T-helper 1 cell (primary cell): ENCODE results near the gene RSU1.
A peak's percentile ranks its signal among the peaks of the same experiment; 100 is the strongest.
"Not testable (repeated sequence)": the region's sequence is repeated elsewhere in the genome, so short reads cannot be mapped to it uniquely, and the experiment has no call there.

Source experiments
- DNase-seq, 5 donors: peaks; one replicate each; pipeline ENCODE4 v3.0.0-alpha.2; 2012 to 2020
- total RNA-seq, 4 donors: gene quantifications; one replicate each; lab custom pipeline; 2026; lab: John Stamatoyannopoulos, UW

Gene RSU1
- total RNA-seq = 40.0 to 67.2 (median 59.0) reads per million in 4 donors

DNA sequence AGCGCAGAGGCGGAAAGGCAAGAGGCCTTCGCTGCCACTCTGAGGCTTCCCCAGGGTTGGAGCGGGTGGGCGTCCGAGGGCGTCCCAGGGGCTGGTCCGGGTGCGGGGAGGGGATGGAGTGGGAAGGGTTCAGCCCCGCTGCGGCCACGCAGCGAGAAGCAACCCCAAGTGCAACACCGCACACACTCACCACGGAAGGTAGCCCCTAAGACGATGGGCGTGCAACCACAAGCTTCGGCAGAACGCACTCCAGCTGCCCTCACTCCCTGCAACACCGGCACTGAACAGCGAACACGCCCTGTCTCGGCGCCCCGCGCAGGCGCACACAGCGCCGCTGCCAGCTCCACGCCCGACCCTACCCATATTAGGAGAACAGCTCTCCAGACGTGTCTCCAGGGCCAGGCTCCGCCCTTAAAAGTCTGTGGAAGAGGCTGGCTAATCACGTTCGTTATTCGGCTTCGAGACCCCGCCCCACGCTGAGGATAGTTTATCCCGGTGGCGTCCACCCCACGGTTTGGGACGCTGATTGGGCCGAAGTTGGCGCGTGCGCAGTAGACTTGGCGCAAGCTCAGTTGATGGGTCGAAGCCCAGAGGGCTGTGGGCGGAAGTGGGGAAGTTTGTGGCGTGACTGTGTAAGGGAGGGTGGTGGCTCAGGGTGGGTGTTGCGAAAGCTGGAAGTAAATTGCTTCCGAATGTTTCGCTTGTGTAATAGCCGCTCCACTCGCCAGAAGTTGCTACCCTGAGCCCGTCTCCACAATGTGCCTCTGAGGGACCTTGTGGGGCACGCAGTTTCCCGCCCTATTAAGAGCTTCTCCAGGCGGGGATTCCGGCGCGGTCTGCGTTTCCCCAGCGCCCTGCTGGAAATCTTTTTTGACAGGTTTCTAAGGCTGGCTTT lies at the start of gene RSU1:
RSU1 (minus strand) TSS at position 300 of the 895 bp plus-strand sequence. CDS start 343 bp downstream, outside the sequence.
- peak; percentile 99 to 100 (median 100) for DNase-seq

DNA sequence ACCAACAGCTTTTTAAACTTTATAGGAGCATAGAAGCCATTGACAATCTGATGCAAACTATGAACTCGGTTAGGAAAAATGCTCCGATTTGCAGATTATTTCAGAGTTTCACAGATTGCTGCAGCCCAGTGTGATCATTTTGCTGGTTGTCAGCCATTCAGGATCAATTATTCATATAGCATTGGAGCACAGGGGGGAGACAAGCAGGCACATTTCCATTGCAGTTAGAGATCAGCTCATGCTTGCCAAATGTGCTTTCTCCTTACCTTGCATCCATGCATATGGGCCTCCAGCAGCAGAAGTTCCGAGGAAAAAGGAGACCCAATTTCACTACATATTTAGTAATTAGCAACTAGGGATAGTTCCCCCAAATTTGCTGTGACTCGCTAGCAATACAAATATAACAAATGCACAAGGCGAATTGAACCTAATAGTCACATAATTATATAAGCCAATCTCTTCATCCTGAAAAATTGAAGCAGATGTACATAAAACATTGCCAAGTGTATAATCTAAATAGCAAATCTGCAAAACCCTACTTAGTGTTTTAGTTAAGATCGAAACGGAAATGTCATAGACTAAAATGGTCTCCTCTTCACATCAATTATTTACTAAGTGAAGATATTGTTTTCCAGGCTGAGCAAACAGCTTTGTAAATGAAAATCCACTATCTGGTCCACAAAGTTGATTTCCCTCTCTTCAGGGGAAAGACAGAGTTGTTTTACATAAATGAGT lies 49.5 kb upstream of the RSU1 start:
- no peak for DNase-seq

DNA sequence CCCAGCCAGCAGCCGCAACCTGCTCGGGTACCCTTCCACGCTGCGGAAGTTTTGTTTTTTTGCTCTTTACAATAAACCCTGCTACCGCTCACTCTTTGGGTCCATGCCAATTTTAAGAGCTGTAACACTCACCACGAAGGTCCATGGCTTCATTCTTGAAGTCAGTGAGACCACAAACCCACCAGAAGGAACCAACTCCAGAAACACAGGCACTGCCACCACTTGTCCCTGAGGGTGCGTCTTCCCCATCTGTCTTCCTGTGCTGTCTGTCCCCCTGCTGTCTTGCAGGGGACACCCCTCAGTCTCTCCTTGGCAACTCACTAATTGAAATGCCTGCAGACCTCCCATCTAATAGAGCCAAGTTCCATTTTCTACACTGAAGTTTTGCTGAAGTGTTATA lies 48.5 kb upstream of the RSU1 start:
- DNase-seq = no peak

DNA sequence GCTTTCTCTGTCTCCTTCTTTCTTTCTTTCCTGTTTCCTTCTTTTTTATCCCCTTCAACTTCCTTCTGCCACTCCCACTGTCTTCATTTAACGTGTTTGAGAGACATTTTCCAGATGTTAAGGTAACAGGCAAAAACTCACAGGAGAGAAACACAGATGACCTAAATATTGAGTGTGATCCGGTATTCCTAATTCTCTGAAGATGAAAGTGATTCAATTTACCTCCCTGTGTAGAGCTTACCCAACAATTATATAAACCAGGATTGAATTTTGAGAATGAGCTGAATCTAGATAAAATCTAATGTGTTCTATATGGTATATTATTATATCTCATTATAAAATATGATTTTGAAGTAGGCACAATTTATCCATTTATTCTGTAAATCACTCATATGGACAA lies 46.5 kb upstream of the RSU1 start:
- DNase-seq = no peak

DNA sequence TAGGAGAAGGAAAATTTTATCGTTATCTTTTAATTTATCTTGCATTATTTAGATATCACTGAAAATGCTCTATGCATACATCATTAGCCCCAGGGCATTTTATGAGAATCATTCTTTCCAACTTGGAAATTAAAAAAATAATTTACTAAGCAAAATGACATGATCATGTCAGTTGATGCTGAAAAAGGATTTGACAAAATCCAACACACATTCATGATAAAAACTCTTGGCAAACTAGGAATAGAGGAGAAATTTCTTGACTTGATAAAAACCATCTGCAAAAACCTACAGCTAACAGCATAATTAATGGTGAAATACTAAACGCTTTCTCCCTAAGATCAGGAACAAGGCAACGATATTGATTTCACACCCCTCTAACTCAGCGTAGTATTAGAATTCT lies 40.2 kb upstream of the RSU1 start:
- DNase-seq = no peak

DNA sequence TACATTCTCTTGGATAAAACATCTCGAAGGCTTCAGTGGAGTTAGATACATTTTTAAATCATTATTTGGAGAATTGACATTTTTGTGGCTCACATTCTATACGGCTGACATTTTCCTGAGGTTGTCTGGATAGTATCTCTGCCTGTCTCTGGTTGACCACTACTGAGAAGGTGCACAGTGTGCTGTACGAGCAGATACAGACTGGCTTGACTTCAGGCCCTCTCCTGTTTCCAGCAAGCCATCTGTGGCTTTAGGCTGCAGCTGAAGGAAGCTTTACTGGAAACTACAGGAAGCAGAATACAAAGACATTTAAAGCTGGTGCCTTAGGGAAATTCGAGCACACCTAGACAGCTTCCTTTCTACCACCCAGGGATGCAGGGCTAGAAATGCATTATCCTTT lies 39.3 kb upstream of the RSU1 start:
- no peak for DNase-seq

DNA sequence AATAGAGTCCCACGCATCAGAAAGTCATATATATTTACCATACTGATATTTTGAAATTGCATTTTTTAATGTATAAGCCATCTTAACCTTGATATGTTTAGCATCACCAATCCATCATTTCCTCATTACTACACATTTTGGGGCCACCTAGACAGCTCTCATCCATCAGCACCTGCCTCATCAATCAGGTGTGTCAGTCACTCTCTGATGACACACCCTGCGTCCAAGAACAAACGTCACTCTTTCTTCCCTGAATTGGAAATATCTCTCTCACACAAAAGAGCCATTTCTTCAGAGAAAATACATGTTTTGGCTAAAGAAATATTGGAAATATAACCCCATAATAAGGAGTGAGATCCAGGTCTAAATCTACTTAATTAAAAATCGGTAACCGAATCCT lies 38.9 kb upstream of the RSU1 start:
- DNase-seq = no peak

DNA sequence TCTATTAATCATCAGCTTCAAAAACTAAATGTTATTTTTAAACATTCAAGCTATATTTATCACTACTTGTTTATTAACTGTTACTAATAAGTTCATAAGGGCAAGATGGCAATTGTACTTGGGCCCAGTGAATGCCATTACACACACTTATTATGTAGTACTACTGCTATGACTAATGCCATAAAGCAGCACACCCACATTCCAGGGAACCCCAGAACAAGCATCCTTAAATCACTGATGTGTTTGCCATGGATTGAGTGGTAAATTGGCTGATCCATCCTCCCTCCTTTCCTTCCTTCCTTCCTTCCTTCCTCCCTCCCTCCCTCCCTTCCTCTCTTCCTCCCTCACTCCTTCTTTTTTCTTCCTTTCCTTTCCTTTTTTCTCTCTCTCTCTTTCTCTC lies 37.4 kb upstream of the RSU1 start:
- no peak for DNase-seq

DNA sequence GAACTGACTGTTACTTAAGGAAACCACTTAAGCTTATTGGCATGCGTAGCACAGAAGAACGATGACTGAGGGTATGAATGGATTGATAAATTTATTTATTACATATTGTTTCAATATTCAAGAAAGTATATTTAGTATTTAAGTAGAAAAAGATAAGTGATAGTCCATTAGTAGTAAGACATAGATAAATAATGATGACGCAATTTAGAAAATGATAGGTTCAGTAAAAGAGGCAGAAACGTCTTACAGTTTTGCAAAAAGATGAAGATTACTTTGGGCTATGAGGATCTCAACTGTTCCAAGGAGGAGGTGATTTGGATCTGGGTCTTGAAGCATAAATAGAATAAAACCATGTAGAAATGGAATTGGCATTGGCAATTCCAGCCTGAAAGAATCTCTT lies 36.6 kb upstream of the RSU1 start:
- no peak for DNase-seq

DNA sequence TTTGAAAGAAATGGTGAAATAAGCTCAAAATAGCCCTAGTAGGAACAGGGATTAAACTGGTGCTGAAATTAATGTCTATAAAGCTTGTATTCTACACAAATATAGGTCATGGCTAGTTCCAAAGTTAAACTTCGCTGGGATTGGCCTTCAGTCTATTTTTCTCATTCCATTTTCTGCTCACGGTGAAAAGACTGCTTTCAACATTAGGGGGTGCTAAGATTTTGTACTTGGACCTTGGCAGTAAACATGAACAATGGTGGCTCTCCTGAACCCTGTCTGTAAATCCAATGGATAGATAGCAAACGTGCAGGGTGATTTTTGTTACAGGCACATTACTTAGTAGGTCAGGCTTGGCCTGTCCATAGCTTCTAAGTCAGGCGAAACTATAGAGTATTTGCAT lies 36.0 kb upstream of the RSU1 start:
- DNase-seq = peak in 1 of 5 donors; percentile 15

DNA sequence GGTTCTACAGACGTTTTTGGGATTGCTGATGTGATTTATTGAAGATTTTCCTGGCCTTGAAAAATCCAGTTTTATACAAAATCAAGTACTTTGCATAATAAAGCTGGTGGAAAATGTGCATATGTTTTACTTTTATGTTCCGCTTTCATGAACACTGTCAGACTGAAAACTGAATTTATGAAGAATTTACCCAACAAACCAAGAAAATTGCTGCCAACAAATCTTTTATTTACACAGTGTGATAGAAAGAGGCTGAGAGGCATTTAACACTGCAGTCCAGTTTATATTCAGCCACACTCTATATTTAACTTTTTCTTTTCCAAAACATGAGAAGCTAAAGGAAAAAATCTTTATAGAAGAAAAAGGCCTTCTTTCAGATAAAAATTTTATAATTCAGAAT lies 35.4 kb upstream of the RSU1 start:
- no peak for DNase-seq

DNA sequence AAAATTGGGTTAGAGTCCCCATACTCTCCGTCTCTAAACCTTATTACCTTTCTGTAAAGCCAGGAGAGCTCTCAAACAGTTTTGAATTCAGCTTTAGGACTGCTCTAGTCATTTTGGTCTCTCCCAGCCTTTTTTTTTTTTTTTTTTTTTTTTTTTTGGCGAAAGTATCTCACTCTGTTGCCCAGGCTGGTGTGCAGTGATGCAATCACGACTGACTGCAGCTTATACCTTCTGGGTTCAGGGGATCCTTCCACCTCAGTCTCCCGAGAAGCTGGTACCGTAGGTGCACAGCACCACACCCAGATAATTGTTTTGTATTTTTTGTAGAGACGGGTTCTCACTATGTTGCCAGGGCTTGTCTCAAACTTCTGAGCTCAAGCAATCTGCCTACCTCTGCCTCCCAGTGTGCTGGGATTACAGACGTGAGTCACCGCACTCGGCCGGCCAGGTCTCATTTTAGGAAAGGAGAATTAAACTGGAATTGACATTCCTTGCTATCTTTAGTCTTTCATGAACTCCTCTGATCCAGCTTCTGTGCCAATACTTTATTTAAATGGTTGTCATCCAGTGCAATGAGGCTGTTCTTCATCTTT lies 31.4 kb upstream of the RSU1 start:
- DNase-seq = no peak

DNA sequence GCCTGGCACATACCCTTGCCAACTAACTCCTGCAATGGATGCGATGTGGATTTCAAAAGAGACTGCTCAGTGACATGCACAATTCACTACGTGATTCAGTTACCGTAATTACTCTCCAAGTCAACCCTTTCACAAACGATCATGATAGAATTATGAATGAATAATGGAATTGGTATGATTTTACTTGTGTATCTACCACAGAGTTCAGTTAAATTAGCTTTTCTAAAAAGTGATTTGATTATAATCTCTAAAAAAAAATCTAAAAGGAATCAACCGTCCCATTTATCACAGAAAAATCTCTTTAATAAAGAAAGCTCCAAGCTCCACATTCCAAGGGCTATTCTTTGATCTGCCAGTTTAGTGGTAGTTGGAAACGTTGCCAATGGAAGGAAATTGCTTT lies 30.4 kb upstream of the RSU1 start:
- DNase-seq = no peak

DNA sequence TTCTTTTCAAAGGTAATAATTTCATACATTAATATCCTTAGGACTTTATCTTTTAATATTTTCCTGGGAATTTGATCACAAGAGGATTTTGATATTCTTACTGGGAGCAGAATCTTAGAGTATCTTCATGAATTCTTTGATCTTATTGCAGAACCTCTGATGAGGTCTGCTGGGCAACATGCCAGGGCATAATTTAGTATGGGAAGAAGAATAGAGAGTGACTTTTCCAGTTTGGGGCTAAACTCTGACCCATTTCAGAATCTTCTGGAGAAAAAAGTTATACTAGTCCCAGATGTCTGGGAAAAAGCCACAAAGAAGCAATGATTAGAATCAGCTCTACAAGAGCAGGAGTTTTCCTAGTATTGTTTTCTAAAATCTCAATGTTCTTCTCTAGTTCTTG lies 28.0 kb upstream of the RSU1 start:
- no peak for DNase-seq

DNA sequence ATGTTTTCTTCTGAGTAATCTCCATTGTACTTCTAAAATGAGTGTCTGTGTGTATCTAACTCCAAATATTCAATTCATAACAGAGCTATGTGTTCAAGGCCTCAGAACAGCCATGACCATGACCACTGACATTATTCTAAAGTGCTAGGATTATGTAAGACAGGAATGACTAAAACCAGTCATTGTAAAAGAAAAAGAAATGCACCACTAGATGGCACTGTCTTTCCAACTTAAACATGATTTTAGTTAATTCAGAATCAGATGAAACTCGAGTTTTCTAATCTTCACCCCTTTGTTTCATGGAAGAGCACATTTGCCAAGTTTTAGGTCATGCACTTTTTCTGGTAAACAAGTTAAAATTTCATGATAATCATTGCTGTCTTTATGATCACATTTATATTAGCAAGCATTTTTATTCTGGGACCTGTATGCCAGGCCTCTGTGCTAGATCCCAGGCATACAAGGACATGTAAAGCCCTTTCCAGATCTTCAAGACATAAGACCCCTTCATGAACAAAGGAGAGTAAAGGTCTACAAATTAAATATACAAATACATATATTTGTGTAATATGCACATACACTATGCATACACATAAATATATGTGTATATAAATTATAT lies 26.1 kb upstream of the RSU1 start:
- peak in 1 of 5 donors; percentile 66 for DNase-seq

DNA sequence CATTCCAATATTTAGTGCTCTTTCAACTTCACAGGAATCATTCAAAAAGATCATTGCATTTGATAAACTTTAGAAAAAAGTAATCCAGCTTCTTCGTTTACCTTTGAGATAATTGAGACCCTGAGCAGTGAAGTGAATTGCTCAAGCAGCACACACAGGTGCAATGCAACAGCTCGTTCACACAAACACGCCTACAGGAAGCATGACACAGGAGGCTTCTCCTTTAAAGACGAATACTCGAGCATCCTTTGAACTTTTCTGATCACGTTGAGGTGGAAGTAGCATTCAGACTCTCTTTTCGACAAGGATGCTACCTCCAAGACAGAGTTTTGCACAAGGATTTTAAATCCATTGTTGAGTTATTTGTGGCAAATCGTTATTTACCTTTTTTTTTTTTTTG lies 18.0 kb upstream of the RSU1 start:
- peak in 3 of 5 donors; percentile 12 to 49 (median 41) for DNase-seq

DNA sequence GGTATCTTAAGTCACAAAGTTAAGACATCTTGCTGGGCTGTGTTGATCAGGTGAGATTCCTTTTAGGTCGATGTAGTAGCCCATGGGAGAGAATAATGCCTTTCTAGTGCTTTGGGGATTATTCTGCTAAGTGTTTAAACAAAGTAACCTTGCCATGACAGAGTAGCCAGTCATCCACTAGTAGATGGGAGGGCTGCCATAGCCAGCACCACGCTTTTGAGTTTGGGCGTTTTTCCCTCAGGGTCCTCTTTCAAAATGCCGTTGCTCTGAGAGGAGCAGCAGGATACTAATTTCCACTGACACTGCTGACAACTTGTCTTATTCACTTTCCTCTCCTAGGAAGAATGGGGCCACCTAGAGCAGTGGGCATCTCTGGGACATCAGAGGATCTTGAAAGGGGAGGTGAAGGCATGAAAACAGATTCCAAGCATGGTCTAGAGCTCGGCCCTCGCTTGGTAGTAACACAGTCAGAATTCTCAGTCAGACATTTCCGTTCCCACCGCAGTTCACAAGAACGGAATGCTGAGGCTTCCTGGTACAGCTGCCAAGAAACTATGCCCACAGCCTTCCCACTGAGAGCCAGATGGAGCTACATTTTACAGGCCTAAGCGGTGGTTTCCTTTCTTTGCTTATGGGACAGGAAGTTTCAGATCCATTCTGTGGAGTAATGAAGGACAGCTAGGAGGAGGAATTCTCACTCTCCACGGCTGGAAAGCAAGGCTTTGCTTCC lies 15.3 kb upstream of the RSU1 start:
- DNase-seq = no peak

DNA sequence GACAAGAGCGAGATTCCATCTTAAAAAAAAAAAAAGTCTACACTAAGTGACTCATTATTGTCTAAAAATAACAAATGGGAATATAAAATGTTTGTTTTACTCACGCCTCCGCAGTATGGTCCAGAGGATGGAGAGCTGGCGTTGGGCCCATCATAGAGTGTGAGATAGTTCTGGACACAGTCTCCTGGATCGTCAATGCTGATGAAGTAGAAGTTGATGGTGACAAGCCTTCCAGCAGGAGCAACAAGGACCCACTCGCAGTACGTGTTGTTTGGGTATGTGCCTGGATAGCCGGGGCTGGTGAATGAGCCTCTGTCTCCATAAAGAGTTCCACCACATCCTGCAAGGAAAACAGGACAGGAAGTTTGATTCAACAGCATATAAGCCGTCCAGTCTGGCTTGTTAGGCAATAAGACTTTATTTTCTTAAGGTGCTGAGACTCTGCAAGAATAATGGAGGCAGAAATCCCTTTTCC lies 11.5 kb upstream of the RSU1 start:
- DNase-seq = no peak

DNA sequence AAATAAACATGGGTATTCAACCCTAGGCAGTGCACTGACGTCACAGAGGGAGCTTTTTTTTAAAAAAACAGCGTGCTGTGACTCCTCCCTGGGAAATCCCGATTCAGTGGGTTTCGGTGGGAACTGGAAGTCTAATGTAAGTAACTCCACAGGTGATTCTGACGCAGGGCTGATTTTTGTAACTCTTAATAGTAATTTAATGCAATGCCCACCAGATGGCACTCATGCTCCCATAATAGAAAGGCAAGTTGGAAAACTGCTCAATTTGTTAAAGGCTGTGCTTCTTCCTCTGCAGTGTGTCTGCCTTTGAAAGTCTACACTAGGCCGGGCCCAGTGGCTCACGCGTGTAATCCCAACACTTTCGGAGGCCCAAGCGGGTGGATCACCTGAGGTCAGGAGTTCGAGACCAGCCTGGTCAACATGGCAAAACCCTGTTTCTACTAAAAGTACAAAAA lies 10.9 kb upstream of the RSU1 start:
- peak; percentile 17 to 70 (median 49) for DNase-seq

DNA sequence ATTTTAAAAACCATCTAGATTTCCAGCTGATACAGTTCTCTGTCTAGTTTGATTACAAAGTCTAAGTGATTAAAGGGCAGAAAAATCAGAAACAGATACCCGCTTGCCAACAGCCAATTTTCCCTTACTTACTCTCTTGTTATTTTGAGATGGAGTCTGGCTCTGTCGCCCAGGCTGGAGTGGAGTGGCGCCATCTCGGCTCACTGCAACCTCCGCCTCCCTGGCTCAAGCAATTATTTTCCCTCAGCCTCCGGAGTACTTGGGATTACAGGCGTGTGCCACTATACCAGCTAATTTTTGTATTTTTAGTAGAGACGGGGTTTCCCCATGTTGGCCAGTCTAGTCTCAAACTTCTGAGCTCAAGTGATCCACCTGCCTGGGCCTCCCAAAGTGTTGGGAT lies 10.2 kb upstream of the RSU1 start:
- DNase-seq = not testable (repeated sequence)

DNA sequence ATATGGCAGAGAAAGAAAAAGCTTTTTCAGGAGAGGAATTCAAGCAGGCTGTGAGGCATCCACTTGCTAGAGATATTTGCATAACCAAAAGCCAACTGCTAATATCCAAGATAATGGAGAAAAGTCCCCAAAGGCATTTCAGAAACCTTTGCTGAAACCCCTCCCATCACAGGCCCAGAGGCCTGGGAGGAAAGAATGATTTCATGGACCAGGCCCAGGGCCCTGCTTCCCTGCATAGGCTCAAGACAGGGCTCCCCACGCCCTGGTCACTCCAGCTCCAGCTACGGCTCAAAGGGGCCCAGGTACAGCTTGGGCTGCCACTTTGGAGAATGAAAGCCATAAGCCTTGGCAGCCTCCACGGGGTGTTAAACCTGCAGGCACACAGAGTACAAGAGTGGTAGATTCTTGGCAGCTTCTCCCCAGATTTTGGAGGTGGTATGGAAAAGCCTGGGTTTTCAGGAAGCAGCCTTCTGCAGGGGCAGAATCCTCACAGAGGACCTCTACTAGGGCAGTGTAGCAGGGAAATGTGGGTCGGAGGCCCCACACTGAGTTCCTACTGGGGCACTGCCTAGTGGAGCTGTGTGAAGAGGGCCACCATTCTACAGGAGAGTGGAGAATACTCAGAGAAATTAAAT lies 5.6 kb upstream of the RSU1 start:
- DNase-seq = no peak

DNA sequence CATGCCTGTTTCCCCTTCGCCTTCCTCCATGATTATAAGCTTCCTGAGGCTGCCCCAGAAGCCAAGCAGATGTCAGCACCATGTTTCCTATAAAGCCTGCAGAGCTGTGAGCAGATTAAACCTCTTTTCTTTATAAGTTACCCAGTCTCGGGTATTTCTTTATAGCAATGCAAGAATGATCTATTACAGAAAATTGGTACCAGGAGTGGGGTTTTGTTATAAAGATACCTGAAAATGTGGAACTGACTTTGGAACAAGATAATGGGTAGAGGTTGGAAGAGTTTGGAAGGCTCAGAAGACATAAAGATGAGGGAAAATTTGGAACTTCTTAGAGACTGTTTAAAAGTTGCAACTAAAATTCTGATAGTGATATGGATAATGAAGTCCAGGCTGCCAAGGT lies 4.8 kb upstream of the RSU1 start:
- no peak for DNase-seq
